CD4-positive, alpha-beta T cell (primary cell): ENCODE data around the gene NAV2. TPM values are rescaled to one million over a fixed set of nuclear protein-coding genes. Genes with fewer than 3 reads are reported as not detected.

ENCODE experiments used
- ATAC-seq: fragments of 200-7000 bp; cut with Tn5 transposase; one replicate; pipeline ENCODE4 v1.10.0; 2022; ENCODE audit warnings: mild to moderate bottlenecking; ENCODE audit not compliant: poor library complexity
- CTCF ChIA-PET: fragments of 350-600 bp; sonication (Branson Sonifier 250); formaldehyde crosslinking; loops from one replicate; lab custom pipeline; 2021; ENCODE audit warnings: antibody characterized with exemption, inconsistent platforms; lab: Charles Lee
- POLR2A ChIA-PET: fragments of 350-600 bp; sonication (Branson Sonifier 250); formaldehyde crosslinking; loops from one replicate; lab custom pipeline; 2021; ENCODE audit warnings: antibody characterized with exemption, inconsistent platforms; lab: Charles Lee
- DNase-seq, 14 experiments: peaks; one replicate each; pipeline ENCODE4 v3.0.0-alpha.2; 2013 to 2020; ENCODE audit warnings: mixed read lengths in 2 of 14
- H3K27ac ChIP-seq, 2 donors: one replicate each; pipeline versions ENCODE4 v1.5.1 to v1.7.0; 2013; ENCODE audit warnings: low read length in 2 of 2, low read depth in 1 of 2, mild to moderate bottlenecking in 1 of 2
- H3K27me3 ChIP-seq, 2 experiments: 1 replicate in 1 of 2; 2 replicates in 1 of 2; pipeline versions ENCODE4 v1.6.1 to v1.7.0; 2013; ENCODE audit warnings: low read length in 2 of 2, control low read depth in 1 of 2, mild to moderate bottlenecking in 1 of 2, moderate library complexity in 1 of 2; ENCODE audit not compliant: insufficient read depth in 2 of 2, control insufficient read depth in 1 of 2
- H3K36me3 ChIP-seq: one replicate; pipeline ENCODE4 v1.6.1; 2013; ENCODE audit warnings: low read length, control low read depth; ENCODE audit not compliant: insufficient read depth
- H3K4me1 ChIP-seq: one replicate; pipeline ENCODE4 v1.6.1; 2013; ENCODE audit warnings: low read length, control low read depth; ENCODE audit not compliant: insufficient read depth
- H3K4me3 ChIP-seq: one replicate; pipeline ENCODE4 v1.5.1; 2013; ENCODE audit warnings: mild to moderate bottlenecking, low read length, moderate library complexity
- H3K9me3 ChIP-seq, 2 experiments: 1 replicate in 1 of 2; 2 replicates in 1 of 2; pipeline versions ENCODE4 v1.6.1 to v1.7.0; 2013; ENCODE audit warnings: low read length in 2 of 2, mild to moderate bottlenecking in 2 of 2, control low read depth in 1 of 2, moderate library complexity in 1 of 2; ENCODE audit not compliant: control insufficient read depth in 1 of 2, insufficient read depth in 1 of 2
- H3K27ac Mint-ChIP-seq: one replicate; pipeline ENCODE4 v1.8.0; 2020; ENCODE audit warnings: mixed read lengths
- H3K27me3 Mint-ChIP-seq: one replicate; pipeline ENCODE4 v1.8.0; 2021; ENCODE audit warnings: mixed read lengths
- H3K36me3 Mint-ChIP-seq: one replicate; pipeline ENCODE4 v1.8.0; 2021; ENCODE audit warnings: low read depth, mixed read lengths
- H3K4me1 Mint-ChIP-seq: one replicate; pipeline ENCODE4 v1.8.0; 2021; ENCODE audit warnings: low read depth, mixed read lengths
- H3K4me3 Mint-ChIP-seq: one replicate; pipeline ENCODE4 v1.8.0; 2020; ENCODE audit warnings: mild to moderate bottlenecking, mixed read lengths
- H3K9me3 Mint-ChIP-seq: one replicate; pipeline ENCODE4 v1.8.0; 2020; ENCODE audit warnings: mixed read lengths
- CTCF ChIP-seq: fragments of 200-600 bp; IDR thresholded peaks from one replicate; pipeline ENCODE4 v1.8.0; 2022; ENCODE audit warnings: antibody characterized with exemption, mild to moderate bottlenecking
- intact Hi-C, 2 experiments: fragments of 100-400 bp; cut with DNase I in 1 of 2; cut with micrococcal nuclease in 1 of 2; formaldehyde crosslinking; loops; one replicate each; pipeline versions ENCODE4 v1.15.1 to v1.9.0; 2023 to 2025; cut with DNase I, micrococcal nuclease
- total RNA-seq, 174 experiments: library from RNA in 2 of 174; stranded (reverse) in 2 of 174; gene quantifications; one replicate each; pipeline ENCODE4 v1.2.3 and lab custom pipeline; 2021 to 2026

The NAV2 gene
- total RNA-seq, 2 experiments from 2014 or later = 0.55 to 0.64 TPM

- no peaks in the 10 kb centered on the region for H3K36me3 Mint-ChIP-seq
Measured at GRCh38 chr11:19919050-19919561, 206.5 kb downstream of the NAV2 start.

GRCh38 chr11:19920982-19921381 lies 208.3 kb downstream of the NAV2 start:
- Mint-ChIP-seq H3K9me3 (no peaks in the 10 kb centered on the region), H3K4me1 (no peaks in the 10 kb centered on the region), H3K36me3 (no peaks in the 10 kb centered on the region), H3K4me3 (no peak overlapping the region), H3K27ac (no peak overlapping the region), H3K27me3 (peaks cover 42% of the 10 kb centered on the region)
- H3K36me3 ChIP-seq = no peaks in the 10 kb centered on the region
- H3K27me3 ChIP-seq = no peaks in the 10 kb centered on the region
- no peak overlapping the region for H3K4me3 ChIP-seq
- ChIA-PET CTCF (no interaction called here), POLR2A (no interaction called here)
- ATAC-seq = no peak
- no peaks in the 10 kb centered on the region for H3K9me3 ChIP-seq
- H3K4me1 ChIP-seq = no peaks in the 10 kb centered on the region
- intact Hi-C loops = no loop called here
- no peak for DNase-seq
- TF ChIP-seq CTCF = no peak
- no peak overlapping the region for H3K27ac ChIP-seq

More at GRCh38 chr11:19919050-19919561, 206.5 kb downstream of the NAV2 start:
- H3K36me3 ChIP-seq = no peaks in the 10 kb centered on the region
- Mint-ChIP-seq H3K27ac (no peak overlapping the region), H3K9me3 (no peaks in the 10 kb centered on the region), H3K4me1 (no peaks in the 10 kb centered on the region), H3K27me3 (peaks cover 42% of the 10 kb centered on the region), H3K4me3 (no peak overlapping the region)
- H3K4me1 ChIP-seq = no peaks in the 10 kb centered on the region
- H3K27ac ChIP-seq = no peak overlapping the region
- DNase-seq = no peak
- no peaks in the 10 kb centered on the region for H3K27me3 ChIP-seq
- POLR2A ChIA-PET = no interaction called here
- intact Hi-C loops = no loop called here
- ATAC-seq = no peak
- H3K4me3 ChIP-seq = no peak overlapping the region
- TF ChIP-seq CTCF = no peak
- CTCF ChIA-PET = no interaction called here
- H3K9me3 ChIP-seq = no peaks in the 10 kb centered on the region

DNA sequence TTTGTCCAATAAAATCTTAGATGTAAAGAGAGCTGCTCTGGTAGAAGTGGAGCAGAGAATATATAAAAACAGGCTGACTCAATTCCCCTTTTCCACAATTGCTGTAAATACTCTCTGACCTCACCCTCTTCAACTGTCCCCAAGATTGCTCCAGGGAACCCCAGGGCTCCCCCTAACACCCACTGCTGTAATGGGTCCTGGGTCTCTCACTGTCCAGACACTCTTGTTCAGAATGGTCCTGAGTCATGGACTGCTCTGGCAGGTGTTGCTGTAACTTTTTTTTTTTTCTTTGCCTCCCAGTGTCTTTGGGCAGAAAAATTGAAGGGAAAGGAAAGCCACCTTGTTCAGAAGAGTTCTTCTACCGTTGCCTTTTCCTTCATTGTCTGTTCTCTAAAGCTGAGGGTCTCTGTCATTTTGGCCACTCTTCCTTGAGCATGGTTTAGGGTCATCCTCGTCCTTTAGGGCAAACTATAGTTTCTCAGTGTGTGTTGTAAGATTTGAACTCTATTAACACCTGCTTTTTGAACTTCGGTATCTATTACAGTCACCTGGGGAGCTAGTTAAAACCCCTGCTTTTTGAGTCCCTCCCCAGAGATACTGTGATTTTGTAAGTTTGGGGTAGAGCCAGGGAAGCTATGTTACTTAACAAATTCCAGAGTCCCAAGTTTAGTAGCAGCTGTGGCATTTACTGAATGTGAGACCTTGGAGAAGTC lies 209.5 kb downstream of the NAV2 start:
- POLR2A ChIA-PET = no interaction called here
- Histone ChIP-seq H3K4me1 (no peaks in the 10 kb centered on the region), H3K4me3 (no peak overlapping the region), H3K9me3 (no peaks in the 10 kb centered on the region), H3K36me3 (no peaks in the 10 kb centered on the region), H3K27me3 (no peaks in the 10 kb centered on the region), H3K27ac (no peak overlapping the region)
- no peak for TF ChIP-seq CTCF
- CTCF ChIA-PET = no interaction called here
- no peaks in the 10 kb centered on the region for H3K4me1 Mint-ChIP-seq
- intact Hi-C loops = no loop called here
- DNase-seq (no peak), ATAC-seq (no peak)
- H3K27me3 Mint-ChIP-seq = peaks cover 38% of the 10 kb centered on the region
- no peak overlapping the region for H3K27ac Mint-ChIP-seq
- no peaks in the 10 kb centered on the region for H3K36me3 Mint-ChIP-seq
- no peak overlapping the region for H3K4me3 Mint-ChIP-seq
- no peaks in the 10 kb centered on the region for H3K9me3 Mint-ChIP-seq
